Muscle of arm (tissue), 12 donors: Measurements from ENCODE around the gene SLC7A5. TPM values are rescaled to one million over a fixed set of nuclear protein-coding genes. Genes with fewer than 3 reads are reported as not detected.
"Not testable (repeated sequence)": the region's sequence is repeated elsewhere in the genome, so short reads cannot be mapped to it uniquely, and the experiment has no call there.

Experiments used
- DNase-seq: peaks from one replicate; pipeline ENCODE4 v3.0.0-alpha.2; 2013
- polyA plus RNA-seq, 12 donors: library from polyadenylated mRNA; unstranded; fragments of 120-200 nt; gene quantifications; one replicate each; pipeline ENCODE4 v1.2.1, GENCODE V29; 2013; ENCODE audit not compliant: insufficient read length in 12 of 12

Gene SLC7A5
- polyA plus RNA-seq, 12 donors, result 5.7 to 11.8 (median 8.0) TPM; not detected in 1

DNA sequence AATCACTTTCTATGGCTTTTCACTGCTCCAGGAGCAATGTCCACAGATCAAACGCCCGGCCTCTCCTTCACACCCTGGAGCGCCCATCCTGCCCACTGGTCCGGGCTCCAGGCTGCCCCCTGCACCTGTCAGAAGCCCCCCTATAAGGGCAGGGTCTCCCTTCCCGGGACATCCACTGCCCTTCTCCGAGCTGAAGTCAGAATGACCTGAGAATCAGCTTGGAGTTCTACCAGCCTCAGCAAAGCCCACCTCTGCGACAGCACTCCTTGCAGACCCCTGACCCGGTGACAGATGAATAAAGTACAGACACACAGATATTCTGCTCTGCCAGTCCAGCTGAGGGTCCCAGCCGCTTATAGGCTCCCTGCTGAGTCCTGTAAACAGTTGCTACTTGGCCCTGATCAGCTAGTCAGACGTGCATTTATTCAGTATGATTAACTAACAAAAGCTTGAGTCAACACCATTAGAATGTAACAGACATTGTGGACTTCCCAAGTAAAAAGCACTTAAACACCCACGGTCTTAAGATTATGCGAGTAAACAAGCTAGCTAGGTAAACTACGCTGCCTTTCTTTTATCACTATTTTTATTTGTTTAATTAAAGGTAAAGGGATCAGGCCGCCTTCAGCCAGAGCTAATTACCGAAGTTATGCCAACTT is 4.8 kb downstream of the SLC7A5 start:
- DNase-seq, result no peak

GRCh38 chr16:87863327-87863635 is 6.0 kb downstream of the SLC7A5 start:
- not testable (repeated sequence) for DNase-seq

- DNase-seq, result not testable (repeated sequence)
These were observed 6.5 kb downstream of the SLC7A5 start for GRCh38 chr16:87862597-87863326.

- DNase-seq, result not testable (repeated sequence)
These were observed 7.8 kb downstream of the SLC7A5 start for GRCh38 chr16:87861300-87862099.

DNA sequence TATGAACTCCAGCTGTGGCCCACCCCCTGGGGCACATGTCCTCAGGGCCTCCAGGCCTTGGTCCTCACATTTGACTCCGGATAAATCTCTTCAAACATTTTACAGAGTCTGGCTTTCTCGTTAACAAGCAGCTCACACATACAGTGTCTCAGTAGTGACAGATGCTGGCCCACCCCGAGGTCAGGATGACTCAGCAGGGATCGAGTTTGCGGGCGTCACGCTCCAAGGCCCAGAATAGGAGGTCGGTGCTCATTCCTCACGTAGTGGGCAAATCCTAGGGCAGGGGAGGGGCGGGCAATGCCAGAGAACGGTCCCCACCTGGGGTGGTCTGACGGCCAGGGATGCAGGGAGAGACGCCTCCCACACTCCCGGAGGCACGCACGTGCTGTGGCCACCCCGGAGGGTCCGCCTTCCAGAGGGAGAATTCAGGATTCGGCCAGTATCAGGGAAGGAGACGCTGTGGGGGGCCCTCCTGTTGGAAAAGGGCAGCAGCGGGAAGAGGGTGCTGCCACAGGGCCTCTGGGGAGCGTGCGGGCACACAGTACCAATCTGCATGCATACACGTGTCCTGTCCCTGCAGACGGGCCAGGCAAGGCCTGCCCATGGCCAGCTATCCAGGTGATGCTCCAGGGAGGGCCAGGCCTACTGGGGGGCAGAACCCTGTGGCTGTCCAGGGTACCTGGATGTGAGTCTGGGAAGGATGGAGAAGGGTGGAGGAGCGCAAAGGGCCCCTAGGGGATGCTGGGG is 8.6 kb downstream of the SLC7A5 start:
- DNase-seq, result no peak

- not testable (repeated sequence) for DNase-seq
These were observed 10.9 kb downstream of the SLC7A5 start for GRCh38 chr16:87858151-87858993.

DNA sequence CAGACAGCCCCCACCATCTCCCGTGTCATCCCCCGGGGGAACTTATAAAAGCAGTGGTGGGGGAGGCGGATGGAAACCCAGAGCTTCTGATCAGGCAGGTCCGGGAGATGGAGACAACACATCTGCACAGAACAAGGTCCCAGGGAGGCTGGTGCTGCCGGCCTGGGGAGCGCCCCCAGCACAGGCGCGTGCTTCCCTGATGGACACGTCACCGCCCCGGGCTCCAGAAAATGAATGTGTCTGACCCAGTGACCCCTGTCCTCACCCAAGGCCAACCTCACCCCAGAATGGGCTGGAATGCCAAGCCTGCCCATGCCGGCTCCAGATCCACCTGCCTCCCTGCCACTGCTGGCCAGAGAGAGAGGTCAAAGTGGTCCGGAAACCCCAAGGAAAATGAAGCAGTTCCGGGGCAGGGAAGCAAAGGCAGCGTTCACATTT is 12.5 kb downstream of the SLC7A5 start:
- DNase-seq, result no peak

- DNase-seq, result no peak
These were observed 13.2 kb downstream of the SLC7A5 start for GRCh38 chr16:87855852-87856715.

GRCh38 chr16:87854907-87855683 is 14.2 kb downstream of the SLC7A5 start:
- no peak for DNase-seq

GRCh38 chr16:87854053-87854906 is 15.0 kb downstream of the SLC7A5 start:
- no peak for DNase-seq

DNA sequence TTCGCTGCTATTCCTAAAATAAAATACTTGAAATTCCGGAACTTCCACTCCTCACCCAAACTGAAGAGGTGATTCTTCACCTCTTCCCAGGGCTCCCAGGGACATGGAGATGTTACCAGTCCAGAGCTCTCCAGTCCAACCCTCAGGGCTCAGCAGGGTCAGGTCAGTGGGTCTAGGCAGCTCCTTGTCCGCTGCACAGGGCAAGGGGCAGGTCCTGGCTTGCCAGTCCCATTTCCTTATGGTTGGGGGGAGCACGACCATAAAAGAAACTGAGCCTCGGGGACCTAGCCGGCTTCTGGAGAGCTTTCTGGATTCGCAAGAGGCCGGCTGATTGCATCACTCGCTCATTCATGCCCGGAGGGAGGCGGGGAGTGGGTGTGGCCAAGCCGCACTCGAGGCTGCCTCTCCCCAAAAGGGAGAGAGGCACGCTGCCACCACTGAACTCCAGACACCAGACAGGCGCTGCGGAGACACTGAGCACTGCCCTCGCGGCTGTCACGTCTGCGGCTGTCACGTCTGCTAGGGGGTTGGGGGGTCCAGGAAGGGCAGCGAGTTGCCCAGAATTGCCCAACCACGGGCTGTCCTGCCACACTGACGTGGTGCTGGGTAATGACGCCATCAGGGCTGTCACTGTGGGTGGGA is 15.8 kb downstream of the SLC7A5 start:
- peak; percentile 84 for DNase-seq

- DNase-seq, result no peak
These were observed 17.7 kb downstream of the SLC7A5 start for GRCh38 chr16:87851601-87852000.

DNA sequence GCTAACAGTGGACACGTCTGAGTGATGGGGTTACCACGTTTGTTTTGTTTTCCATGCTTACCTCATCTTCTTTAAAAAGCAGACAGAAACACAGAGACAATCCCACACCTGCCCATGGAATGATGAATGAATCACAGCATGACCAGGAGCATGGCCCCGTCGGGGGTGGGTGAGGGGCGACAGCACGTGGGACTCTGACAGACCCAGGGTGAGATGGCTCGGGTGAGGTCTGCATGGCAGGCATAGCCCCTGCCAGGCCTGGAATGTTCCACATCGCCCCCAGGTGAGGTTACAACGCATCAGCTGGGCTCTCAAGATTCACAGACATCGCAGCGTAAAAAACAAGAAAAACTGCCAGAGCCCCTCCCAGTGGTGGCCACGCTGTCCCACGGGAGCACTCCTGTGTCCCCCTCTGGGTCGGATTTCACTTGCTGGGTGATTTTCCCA is 18.1 kb downstream of the SLC7A5 start:
- DNase-seq, result no peak

- no peak for DNase-seq
These were observed 19.0 kb downstream of the SLC7A5 start for GRCh38 chr16:87850009-87851006.

- no peak for DNase-seq
These were observed 19.8 kb downstream of the SLC7A5 start for GRCh38 chr16:87849419-87850008.
